ENCODE data around the gene AFF2. TPM values are rescaled to one million over a fixed set of nuclear protein-coding genes. Genes with fewer than 3 reads are reported as not detected.
"Not testable (repeated sequence)": the region's sequence is repeated elsewhere in the genome, so short reads cannot be mapped to it uniquely, and the experiment has no call there.

Gene AFF2
- total RNA-seq, 2 donors from 2014 or later: 0.89 to 3.2 TPM

GRCh38 chrX:148662014-148662413 lies 161.6 kb downstream of the AFF2 start:
- Histone ChIP-seq H3K27me3 (no peaks in the 10 kb centered on the region), H3K9me3 (no peaks in the 10 kb centered on the region), H3K4me3 (no peak overlapping the region), H3K4me1 (no peaks in the 10 kb centered on the region), H3K36me3 (no peaks in the 10 kb centered on the region), H3K27ac (no peak overlapping the region)
- DNase-seq (ENCODE audit: low spot score): no peak
- TF ChIP-seq CTCF (IDR thresholded peaks at IDR 0.05): no peak

- no peaks in the 10 kb centered on the region for H3K4me1 ChIP-seq
These were observed 163.8 kb downstream of the AFF2 start for GRCh38 chrX:148664171-148664570.

GRCh38 chrX:148664995-148665394 lies 164.6 kb downstream of the AFF2 start:
- TF ChIP-seq CTCF (IDR thresholded peaks at IDR 0.05): no peak
- DNase-seq (ENCODE audit: low spot score): no peak
- Histone ChIP-seq H3K9me3 (peaks cover 4 to 16% of the 10 kb centered on the region in 2 donors), H3K36me3 (no peaks in the 10 kb centered on the region), H3K27ac (no peak overlapping the region), H3K27me3 (no peaks in the 10 kb centered on the region), H3K4me1 (no peaks in the 10 kb centered on the region), H3K4me3 (no peak overlapping the region)

More at GRCh38 chrX:148664171-148664570, 163.8 kb downstream of the AFF2 start:
- DNase-seq (ENCODE audit: low spot score): no peak
- Histone ChIP-seq H3K4me3 (no peak overlapping the region), H3K27me3 (no peaks in the 10 kb centered on the region), H3K27ac (no peak overlapping the region), H3K36me3 (no peaks in the 10 kb centered on the region), H3K9me3 (peaks cover 4 to 10% of the 10 kb centered on the region in 2 donors)
- TF ChIP-seq CTCF (IDR thresholded peaks at IDR 0.05): no peak

GRCh38 chrX:148669175-148669574 lies 168.8 kb downstream of the AFF2 start:
- not testable (repeated sequence) for DNase-seq (ENCODE audit: low spot score); H3K36me3 ChIP-seq; H3K27ac ChIP-seq; H3K4me1 ChIP-seq; H3K4me3 ChIP-seq; H3K27me3 ChIP-seq
- H3K9me3 ChIP-seq: peaks cover 4 to 20% of the 10 kb centered on the region in 2 donors

GRCh38 chrX:148670277-148670676 lies 169.9 kb downstream of the AFF2 start:
- H3K4me1 ChIP-seq: no peaks in the 10 kb centered on the region
- H3K4me3 ChIP-seq: no peak overlapping the region
- H3K36me3 ChIP-seq: no peaks in the 10 kb centered on the region
- peaks cover 4 to 20% of the 10 kb centered on the region in 2 donors for H3K9me3 ChIP-seq
- no peaks in the 10 kb centered on the region for H3K27me3 ChIP-seq
- no peak overlapping the region for H3K27ac ChIP-seq
- no peak for TF ChIP-seq CTCF (IDR thresholded peaks at IDR 0.05)
- DNase-seq (ENCODE audit: low spot score): no peak

GRCh38 chrX:148672517-148672916 lies 172.1 kb downstream of the AFF2 start:
- DNase-seq (ENCODE audit: low spot score): no peak
- Histone ChIP-seq H3K4me3 (no peak overlapping the region), H3K36me3 (no peaks in the 10 kb centered on the region), H3K27ac (no peak overlapping the region), H3K4me1 (no peaks in the 10 kb centered on the region), H3K27me3 (no peaks in the 10 kb centered on the region), H3K9me3 (peaks cover 4 to 20% of the 10 kb centered on the region in 2 donors)
- TF ChIP-seq CTCF (IDR thresholded peaks at IDR 0.05): no peak

All from right atrium auricular region (tissue), 2 donors.